Stimulated activated CD4-positive, alpha-beta T cell treated with anti-CD3 and anti-CD28 coated beads, Interleukin-2, amount 100 ng/mL, for 4 hours (primary cell): Measurements from ENCODE around the gene ATP6V0B.

ENCODE experiments used
- DNase-seq: peaks from one replicate; pipeline ENCODE4 v3.0.0-alpha.2; 2020; ENCODE audit warnings: low read depth

The ATP6V0B gene

GRCh38 chr1:43974443-43975248, at the start of gene ATP6V0B:
Gene ATP6V0B, plus strand, starts transcription at chr1:43974960. Its CDS starts 81 bp downstream, at chr1:43975041.
- peak; percentile 92 for DNase-seq

DNA sequence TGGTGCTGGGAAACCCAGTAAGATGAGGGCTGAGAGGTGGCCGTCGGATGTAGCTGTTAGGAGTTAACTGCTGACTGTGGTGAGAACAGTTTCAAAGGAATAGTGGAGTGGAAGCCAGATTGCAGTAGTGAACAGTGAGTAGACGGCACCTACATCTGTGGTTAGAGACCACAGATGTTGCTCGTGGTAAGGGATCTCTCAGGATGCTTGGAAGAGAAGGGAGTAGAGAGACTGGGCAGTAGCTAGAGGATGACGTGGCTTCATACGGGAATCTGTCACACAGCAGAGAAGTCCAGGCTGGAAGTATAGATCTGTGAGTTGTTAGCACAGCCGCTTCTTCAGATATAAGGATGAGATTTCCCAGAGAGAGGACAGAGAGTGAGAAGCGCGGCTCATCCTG, 48.9 kb upstream of the ATP6V0B start:
- no peak for DNase-seq

DNA sequence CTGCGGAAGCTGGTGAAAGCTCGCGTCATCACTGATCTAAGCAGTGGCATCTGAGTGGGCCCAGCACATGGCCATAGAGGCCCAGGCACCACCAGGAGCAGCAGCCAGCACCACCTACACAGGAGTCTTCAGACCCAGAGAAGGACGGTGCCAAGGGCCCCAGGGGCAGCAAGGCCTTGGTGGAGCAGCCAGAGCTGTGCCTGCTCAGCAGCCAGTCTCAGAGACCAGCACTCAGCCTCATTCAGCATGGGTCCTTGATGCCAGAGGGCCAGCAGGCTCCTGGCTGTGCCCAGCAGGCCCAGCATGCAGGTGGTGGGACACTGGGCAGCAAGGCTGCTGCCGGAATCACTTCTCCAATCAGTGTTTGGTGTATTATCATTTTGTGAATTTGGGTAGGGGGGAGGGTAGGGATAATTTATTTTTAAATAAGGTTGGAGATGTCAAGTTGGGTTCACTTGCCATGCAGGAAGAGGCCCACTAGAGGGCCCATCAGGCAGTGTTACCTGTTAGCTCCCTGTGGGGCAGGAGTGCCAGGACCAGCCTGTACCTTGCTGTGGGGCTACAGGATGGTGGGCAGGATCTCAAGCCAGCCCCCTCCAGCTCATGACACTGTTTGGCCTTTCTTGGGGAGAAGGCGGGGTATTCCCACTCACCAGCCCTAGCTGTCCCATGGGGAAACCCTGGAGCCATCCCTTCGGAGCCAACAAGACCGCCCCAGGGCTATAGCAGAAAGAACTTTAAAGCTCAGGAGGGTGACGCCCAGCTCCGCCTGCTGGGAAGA, 44.4 kb upstream of the ATP6V0B start:
- DNase-seq, result no peak

DNA sequence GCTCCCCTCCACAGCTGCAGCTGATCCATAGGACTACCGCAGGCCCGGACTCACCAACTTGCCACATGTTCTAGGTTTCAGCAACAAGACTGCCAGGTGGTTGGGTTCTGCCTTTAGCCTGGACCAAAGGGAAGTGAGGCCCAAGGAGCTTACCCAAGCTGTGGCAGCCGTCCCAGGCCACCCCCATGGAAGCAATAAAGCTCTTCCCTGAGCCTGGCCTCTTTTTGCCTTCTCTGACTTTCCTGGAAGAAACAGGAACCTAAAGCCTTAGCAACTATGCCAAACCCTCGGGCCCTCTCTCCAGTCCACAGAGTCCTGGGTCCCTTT, 43.8 kb upstream of the ATP6V0B start:
- no peak for DNase-seq

DNA sequence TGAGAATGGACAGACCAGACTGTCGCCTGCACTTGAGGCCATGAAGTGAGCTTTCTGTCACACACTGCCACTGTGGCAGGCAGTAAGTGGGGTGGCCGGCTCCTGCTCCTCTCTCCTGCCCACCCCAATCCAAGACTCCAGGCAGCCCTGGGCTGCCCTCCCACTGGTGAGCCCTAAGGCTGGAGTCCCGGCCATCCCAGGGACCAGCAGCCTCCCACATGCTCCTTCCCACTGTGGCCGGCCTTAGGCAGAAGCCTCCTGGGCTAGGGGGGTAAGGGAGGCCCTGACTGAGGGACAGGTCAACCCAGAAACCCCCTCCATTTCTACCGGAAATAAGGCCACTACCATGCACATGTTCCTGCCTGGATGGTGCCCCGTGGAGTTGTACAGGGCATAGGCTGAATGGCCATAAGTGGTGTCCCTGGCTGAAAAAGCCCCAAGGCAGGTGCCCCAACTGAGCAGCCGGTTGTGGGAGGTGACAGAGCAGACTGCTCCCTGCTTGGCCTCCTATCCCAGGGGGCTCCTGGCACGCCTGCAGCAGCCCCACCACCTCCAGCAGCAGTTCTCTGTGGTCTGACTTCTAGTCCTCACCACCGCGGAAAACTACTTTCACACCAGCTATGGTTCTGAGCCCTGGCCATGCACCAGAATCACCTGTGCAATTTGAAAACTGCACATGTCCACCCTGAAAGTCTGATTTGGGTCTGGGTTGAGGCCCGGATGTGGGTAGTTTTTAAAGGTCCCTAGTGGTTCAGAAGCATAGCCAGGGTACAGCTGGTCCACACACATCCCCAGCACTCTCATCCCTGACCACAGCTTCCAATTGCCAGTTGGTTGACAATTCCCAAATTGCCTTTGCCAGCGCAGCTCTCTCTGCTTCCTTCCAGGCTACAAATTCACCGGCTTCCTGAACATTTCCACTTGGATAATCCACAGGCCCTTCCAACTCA, 42.8 kb upstream of the ATP6V0B start:
- no peak for DNase-seq

DNA sequence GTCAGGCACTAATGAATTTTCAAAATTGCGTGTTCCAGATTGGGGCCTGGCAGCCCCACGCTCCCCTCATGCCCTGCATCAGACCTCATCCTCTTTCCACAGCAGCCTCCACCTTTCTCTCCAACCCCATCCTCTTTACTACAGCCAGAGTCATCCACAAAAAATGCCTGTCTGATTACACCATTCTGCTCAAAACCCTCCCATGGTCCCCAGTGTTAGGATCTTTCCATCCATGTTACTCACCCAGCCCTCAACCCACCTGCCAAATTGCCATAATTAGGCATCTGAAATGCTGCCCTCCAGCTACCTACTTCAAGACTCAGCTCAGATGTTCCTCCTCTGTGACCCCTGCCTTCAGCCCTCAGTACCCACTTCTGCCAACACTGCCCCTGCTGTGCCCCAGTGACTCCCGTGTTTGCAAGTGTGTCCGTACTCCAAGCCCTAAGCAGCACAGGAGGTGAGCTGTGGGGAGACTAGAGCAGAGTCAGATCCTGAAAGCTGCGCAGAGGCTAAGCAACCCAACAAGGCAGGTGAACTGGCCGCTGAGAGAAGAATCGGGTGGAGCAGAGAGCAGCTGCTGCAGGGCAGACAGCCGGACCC, 41.9 kb upstream of the ATP6V0B start:
- DNase-seq, result no peak

GRCh38 chr1:43933386-43934100, 41.2 kb upstream of the ATP6V0B start, which contains the start of gene ARTN:
Gene ARTN, plus strand, starts transcription at chr1:43933801. Its CDS starts 1,856 bp downstream, at chr1:43935657.
- no peak for DNase-seq

DNA sequence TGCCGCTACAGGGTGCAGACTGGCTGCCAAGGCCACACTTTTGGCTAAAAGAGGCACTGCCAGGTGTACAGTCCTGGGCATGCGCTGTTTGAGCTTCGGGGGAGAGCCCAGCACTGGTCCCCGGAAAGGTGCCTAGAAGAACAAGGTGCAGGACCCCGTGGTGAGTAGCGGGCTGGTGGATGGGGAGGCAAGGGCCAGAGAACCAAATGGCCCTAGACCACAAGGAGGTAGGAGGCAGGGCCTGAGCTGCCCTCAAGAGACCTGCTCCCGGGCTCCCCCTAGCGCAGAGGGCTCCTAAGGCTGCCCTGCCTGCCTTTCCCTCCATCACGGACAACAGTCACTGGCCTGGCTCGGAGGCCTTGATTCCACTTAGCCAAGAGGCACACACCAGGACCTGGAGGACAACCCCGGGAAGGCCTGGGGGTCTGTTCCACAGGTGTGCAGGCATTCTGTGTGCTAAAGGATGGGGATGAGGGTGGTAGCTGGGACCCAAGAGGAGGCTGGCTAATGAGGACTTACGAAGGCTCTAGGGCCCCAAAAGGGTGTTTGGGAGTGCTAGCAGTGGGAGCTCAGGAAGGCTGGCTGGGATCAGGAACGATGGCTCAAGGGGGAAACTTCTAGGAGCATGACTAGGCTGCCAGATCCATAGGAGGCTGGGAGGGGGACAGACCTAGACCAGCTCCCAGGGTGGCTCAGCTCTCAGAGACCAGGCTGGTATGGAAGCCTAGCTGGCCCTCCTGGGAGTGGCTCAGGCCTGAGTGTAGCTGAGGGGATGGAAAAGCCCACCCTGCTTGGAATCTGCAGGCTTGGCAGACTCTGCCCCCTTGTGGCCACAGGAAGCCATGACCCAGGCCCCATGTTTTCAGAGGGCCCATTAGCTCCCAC, 40.4 kb upstream of the ATP6V0B start:
- no peak for DNase-seq

- no peak for DNase-seq
Observed at GRCh38 chr1:43934986-43935324, 39.8 kb upstream of the ATP6V0B start.

DNA sequence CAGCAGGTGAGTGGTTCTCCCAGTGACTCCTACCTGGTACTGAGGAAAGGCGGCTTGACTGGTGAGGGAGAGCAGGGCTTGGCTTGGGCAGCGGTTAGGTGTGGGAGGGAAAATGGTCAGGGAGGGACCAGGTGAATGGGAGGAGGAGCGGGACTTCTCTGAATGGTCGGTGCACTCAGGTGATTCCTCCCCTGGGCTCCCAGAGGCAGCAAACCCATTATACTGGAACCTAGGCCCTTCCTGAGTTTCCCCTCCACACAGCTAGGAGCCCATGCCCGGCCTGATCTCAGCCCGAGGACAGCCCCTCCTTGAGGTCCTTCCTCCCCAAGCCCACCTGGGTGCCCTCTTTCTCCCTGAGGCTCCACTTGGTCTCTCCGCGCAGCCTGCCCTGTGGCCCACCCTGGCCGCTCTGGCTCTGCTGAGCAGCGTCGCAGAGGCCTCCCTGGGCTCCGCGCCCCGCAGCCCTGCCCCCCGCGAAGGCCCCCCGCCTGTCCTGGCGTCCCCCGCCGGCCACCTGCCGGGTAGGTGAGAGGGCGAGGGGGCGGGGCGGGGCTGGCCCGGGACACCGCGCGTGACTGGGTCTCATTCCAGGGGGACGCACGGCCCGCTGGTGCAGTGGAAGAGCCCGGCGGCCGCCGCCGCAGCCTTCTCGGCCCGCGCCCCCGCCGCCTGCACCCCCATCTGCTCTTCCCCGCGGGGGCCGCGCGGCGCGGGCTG, 38.9 kb upstream of the ATP6V0B start:
- DNase-seq, result no peak

DNA sequence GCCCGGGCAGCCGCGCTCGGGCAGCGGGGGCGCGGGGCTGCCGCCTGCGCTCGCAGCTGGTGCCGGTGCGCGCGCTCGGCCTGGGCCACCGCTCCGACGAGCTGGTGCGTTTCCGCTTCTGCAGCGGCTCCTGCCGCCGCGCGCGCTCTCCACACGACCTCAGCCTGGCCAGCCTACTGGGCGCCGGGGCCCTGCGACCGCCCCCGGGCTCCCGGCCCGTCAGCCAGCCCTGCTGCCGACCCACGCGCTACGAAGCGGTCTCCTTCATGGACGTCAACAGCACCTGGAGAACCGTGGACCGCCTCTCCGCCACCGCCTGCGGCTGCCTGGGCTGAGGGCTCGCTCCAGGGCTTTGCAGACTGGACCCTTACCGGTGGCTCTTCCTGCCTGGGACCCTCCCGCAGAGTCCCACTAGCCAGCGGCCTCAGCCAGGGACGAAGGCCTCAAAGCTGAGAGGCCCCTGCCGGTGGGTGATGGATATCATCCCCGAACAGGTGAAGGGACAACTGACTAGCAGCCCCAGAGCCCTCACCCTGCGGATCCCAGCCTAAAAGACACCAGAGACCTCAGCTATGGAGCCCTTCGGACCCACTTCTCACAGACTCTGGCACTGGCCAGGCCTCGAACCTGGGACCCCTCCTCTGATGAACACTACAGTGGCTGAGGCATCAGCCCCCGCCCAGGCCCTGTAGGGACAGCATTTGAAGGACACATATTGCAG, 38.2 kb upstream of the ATP6V0B start:
- no peak for DNase-seq

- DNase-seq, result no peak
Observed at GRCh38 chr1:43937179-43937865, 37.4 kb upstream of the ATP6V0B start.

- no peak for DNase-seq
Observed at GRCh38 chr1:43938383-43938782, 36.4 kb upstream of the ATP6V0B start.

DNA sequence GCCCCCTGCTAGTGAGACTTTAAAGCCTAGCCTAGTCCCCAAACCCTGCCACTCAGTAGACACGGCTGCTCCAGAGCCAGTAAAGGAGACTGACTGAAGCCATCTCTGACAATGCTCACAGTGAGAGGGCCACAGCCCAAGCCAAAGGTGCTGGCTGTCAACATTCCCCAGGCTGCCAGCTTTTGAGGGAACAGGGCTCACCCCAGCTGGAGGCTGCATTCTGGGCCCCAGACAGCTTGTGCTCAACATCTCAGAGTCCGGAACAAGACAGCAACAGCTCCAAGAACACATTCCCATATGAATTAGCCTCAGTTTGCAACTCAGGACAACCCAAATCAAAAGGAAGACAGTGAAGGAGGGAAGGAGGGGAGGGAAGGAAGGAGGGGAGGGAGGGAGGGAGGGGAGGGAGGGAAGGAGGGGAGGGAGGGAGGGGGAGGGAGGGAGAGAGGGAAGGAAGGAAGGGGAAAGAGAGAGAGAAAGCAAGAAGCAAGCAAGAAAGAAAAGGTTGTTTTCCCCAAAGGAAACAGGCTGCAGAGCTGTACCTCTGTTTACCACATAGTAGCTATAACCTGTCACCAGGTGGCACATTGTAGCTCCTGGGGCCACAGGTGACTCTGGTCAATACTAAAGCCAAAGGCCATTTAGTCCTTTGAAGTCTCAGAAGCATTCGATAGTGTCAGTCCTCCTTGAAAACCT, 35.7 kb upstream of the ATP6V0B start:
- no peak for DNase-seq

GRCh38 chr1:43942411-43942810, 32.3 kb upstream of the ATP6V0B start:
- no peak for DNase-seq

DNA sequence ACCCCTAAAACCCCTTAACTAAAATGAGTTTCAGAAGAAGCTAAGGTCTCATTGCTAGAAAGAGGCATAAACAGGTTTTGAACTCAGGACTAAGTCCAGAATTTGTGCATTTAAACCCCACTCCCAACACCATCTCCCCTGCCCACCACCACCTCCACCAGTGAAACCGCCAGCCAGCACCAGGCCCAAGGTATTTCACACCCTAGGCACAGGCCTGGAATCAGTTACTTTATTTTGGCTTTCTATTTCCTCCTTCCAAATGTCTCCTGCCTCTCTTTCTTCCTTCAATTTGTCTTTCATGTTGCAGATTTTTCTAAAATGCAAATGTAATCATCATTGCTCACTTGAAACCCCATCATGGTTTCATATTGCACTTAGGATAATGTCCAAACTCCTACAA, 29.9 kb upstream of the ATP6V0B start:
- DNase-seq, result no peak

GRCh38 chr1:43945674-43946235, 29.0 kb upstream of the ATP6V0B start:
- DNase-seq, result no peak
